IMR-90 (cell line): ENCODE data around the gene RAB43. TPM values are rescaled to one million over a fixed set of nuclear protein-coding genes. Genes with fewer than 3 reads are reported as not detected.

Experiments used
- ATAC-seq: fragments of 200-7000 bp; cut with Tn5 transposase; 2 replicates; pipeline ENCODE4 v1.9.1; 2020; ENCODE audit warnings: low read depth, mild to moderate bottlenecking, moderate library complexity
- BruUV-seq: library from RNA; stranded (reverse); fragments of 400-500 nt; replicated peaks from 2 replicates; lab custom pipeline; 2021; lab: Mats Ljungman, UMichigan
- CTCF ChIA-PET: fragments of 300-600 bp; formaldehyde crosslinking; extraction: SDS; loops from one replicate; lab custom pipeline; 2021; ENCODE audit warnings: antibody characterized with exemption; lab: Yijun Ruan, JAX
- POLR2A ChIA-PET: fragments of 300-600 bp; sonication (Branson Sonifier 250); formaldehyde crosslinking; loops from one replicate; lab custom pipeline; 2022; ENCODE audit warnings: antibody characterized with exemption; ENCODE audit not compliant: unreplicated experiment; lab: Charles Lee
- DNase-seq: peaks from one replicate; pipeline ENCODE4 v3.0.0; 2013
- H2AFZ ChIP-seq: replicated peaks from 2 replicates; pipeline ENCODE3; 2013; ENCODE audit warnings: low read length, mild to moderate bottlenecking; ENCODE audit not compliant: poor library complexity
- H2AK5ac ChIP-seq: 2 replicates; pipeline ENCODE4 v1.6.1; 2013; ENCODE audit warnings: low read depth, low read length, inconsistent platforms
- H2AK9ac ChIP-seq: replicated peaks from 2 replicates; pipeline ENCODE3; 2013; ENCODE audit warnings: mild to moderate bottlenecking, low read depth, low read length, moderate library complexity; ENCODE audit not compliant: poor library complexity
- H2BK120ac ChIP-seq: 2 replicates; pipeline ENCODE4 v1.6.1; 2013; ENCODE audit warnings: low read depth, low read length, inconsistent platforms
- H2BK15ac ChIP-seq: 3 replicates; pipeline ENCODE4 v1.6.1; 2013; ENCODE audit warnings: low read depth, low read length, inconsistent platforms
- H2BK20ac ChIP-seq: 2 replicates; pipeline ENCODE4 v1.6.1; 2013; ENCODE audit warnings: low read depth, mild to moderate bottlenecking, inconsistent platforms, low read length, moderate library complexity
- H2BK5ac ChIP-seq: 2 replicates; pipeline ENCODE4 v1.6.1; 2013; ENCODE audit warnings: mild to moderate bottlenecking, low read depth, low read length, inconsistent platforms; ENCODE audit not compliant: poor library complexity, severe bottlenecking
- H3K14ac ChIP-seq: replicated peaks from 2 replicates; pipeline ENCODE4 v1.6.1; 2013; ENCODE audit warnings: low read depth, low read length, inconsistent platforms
- H3K18ac ChIP-seq: 2 replicates; pipeline ENCODE4 v1.6.1; 2013; ENCODE audit warnings: low read depth, low read length, control low read depth
- H3K23ac ChIP-seq: 2 replicates; pipeline ENCODE4 v1.6.1; 2013; ENCODE audit warnings: low read depth, low read length, inconsistent platforms
- H3K27ac ChIP-seq: 2 replicates; pipeline ENCODE4 v1.5.1; 2013; ENCODE audit warnings: mild to moderate bottlenecking, control low read depth, low read length; ENCODE audit not compliant: insufficient read depth
- H3K27me3 ChIP-seq: 2 replicates; pipeline ENCODE4 v1.6.1; 2013; ENCODE audit warnings: low read length; ENCODE audit not compliant: control insufficient read depth, insufficient read depth
- H3K36me3 ChIP-seq: 2 replicates; pipeline ENCODE4 v1.6.1; 2013; ENCODE audit warnings: low read length, mixed read lengths; ENCODE audit not compliant: control insufficient read depth, insufficient read depth
- H3K4ac ChIP-seq: 2 replicates; pipeline ENCODE4 v1.6.1; 2013; ENCODE audit warnings: low read depth, low read length, inconsistent platforms
- H3K4me1 ChIP-seq: 2 replicates; pipeline ENCODE4 v1.6.1; 2013; ENCODE audit warnings: low read length, mixed read lengths; ENCODE audit not compliant: control insufficient read depth, insufficient read depth
- H3K4me2 ChIP-seq: 2 replicates; pipeline ENCODE4 v1.6.1; 2013; ENCODE audit warnings: low read depth, mild to moderate bottlenecking, control low read depth, low read length, moderate library complexity
- H3K4me3 ChIP-seq: 2 replicates; pipeline ENCODE4 v1.5.1; 2013; ENCODE audit warnings: low read depth, mild to moderate bottlenecking, control low read depth, low read length, moderate library complexity; ENCODE audit not compliant: insufficient read depth
- H3K56ac ChIP-seq: 2 replicates; pipeline ENCODE4 v1.6.1; 2013; ENCODE audit warnings: low read length, inconsistent platforms; ENCODE audit not compliant: insufficient read depth; ENCODE audit errors: extremely low read depth
- H3K79me1 ChIP-seq, 2 experiments: 2 replicates each; pipeline ENCODE4 v1.6.1; 2013; ENCODE audit warnings: low read length in 2 of 2, inconsistent platforms in 1 of 2, low read depth in 1 of 2
- H3K9ac ChIP-seq: 2 replicates; pipeline ENCODE4 v1.6.1; 2013; ENCODE audit warnings: low read depth, low read length, control low read depth
- H3K9me1 ChIP-seq: 2 replicates; pipeline ENCODE4 v1.6.1; 2013; ENCODE audit warnings: low read length, inconsistent platforms; ENCODE audit not compliant: insufficient read depth
- H3K9me3 ChIP-seq: 2 replicates; pipeline ENCODE4 v1.6.1; 2013; ENCODE audit warnings: low read length; ENCODE audit not compliant: control insufficient read depth, insufficient read depth
- H4K20me1 ChIP-seq: 2 replicates; pipeline ENCODE4 v1.6.1; 2013; ENCODE audit warnings: low read length, inconsistent platforms; ENCODE audit not compliant: insufficient read depth
- H4K5ac ChIP-seq: 2 replicates; pipeline ENCODE4 v1.6.1; 2013; ENCODE audit warnings: mild to moderate bottlenecking, low read depth, low read length, control low read depth
- H4K8ac ChIP-seq, 2 experiments: 2 replicates each; pipeline ENCODE4 v1.6.1; 2013; ENCODE audit warnings: low read depth in 2 of 2, low read length in 2 of 2, control low read depth in 1 of 2, inconsistent platforms in 1 of 2
- H4K91ac ChIP-seq: 2 replicates; pipeline ENCODE4 v1.6.1; 2013; ENCODE audit warnings: low read depth, low read length, inconsistent platforms; ENCODE audit not compliant: insufficient read depth
- CHD1 ChIP-seq: IDR thresholded peaks from 2 replicates; pipeline ENCODE4 v1.6.1; 2012; ENCODE audit warnings: low read depth, low read length, improper control_type of control experiment
- FOS ChIP-seq: fragments of 150-350 bp; IDR thresholded peaks from 2 replicates; pipeline ENCODE4 v1.6.1; 2016; ENCODE audit warnings: low read depth, low read length
- SMC3 ChIP-seq: fragments of 150-350 bp; IDR thresholded peaks from 2 replicates; pipeline ENCODE4 v1.6.1; 2016; ENCODE audit warnings: low read depth, mild to moderate bottlenecking, antibody characterized with exemption, low read length, moderate library complexity
- WGBS, 2 experiments: methylation state at CpG; one replicate each; pipeline versions ENCODE4 v1.1.5 to v1.1.7; 2013; ENCODE audit warnings: missing lambda C conversion rate in 2 of 2; ENCODE audit not compliant: insufficient read length in 1 of 2; ENCODE audit errors: extremely low coverage in 2 of 2; 5-methylcytosine and 5-hydroxymethylcytosine counted together
- dilution Hi-C: fragments of 300-500 bp; cut with HindIII; formaldehyde crosslinking; loops from one replicate; pipeline ENCODE4 v1.14.3; 2018; ENCODE audit warnings: low sequenced_read_pairs; ENCODE audit not compliant: unreplicated experiment
- in situ Hi-C: fragments of 300-500 bp; cut with MboI; formaldehyde crosslinking; loops from 3 replicates; pipeline ENCODE4 v1.14.3; 2019; ENCODE audit warnings: low sequenced_read_pairs, inconsistent platforms, mixed read lengths
- intact Hi-C: fragments of 100-400 bp; cut with micrococcal nuclease; formaldehyde crosslinking; loops from 2 replicates; pipeline ENCODE4 v1.10.0; 2022
- polyA plus RNA-seq, 3 experiments: library from polyadenylated mRNA; depleted of rRNA; stranded (reverse); fragments of >200 nt; gene quantifications; 2 replicates each; pipeline ENCODE4 v1.2.3, GENCODE V29; 2012; ENCODE audit warnings: low replicate concordance in 1 of 3
- total RNA-seq: library from RNA; depleted of rRNA; stranded (reverse); fragments of >200 nt; gene quantifications from 2 replicates; pipeline ENCODE4 v1.2.3, GENCODE V29; 2012

The RAB43 gene
- total and polyA plus RNA-seq, 2 of the 4 experiments (the other 2 are of a cell fraction) = 9.9 to 14.0 TPM

DNA sequence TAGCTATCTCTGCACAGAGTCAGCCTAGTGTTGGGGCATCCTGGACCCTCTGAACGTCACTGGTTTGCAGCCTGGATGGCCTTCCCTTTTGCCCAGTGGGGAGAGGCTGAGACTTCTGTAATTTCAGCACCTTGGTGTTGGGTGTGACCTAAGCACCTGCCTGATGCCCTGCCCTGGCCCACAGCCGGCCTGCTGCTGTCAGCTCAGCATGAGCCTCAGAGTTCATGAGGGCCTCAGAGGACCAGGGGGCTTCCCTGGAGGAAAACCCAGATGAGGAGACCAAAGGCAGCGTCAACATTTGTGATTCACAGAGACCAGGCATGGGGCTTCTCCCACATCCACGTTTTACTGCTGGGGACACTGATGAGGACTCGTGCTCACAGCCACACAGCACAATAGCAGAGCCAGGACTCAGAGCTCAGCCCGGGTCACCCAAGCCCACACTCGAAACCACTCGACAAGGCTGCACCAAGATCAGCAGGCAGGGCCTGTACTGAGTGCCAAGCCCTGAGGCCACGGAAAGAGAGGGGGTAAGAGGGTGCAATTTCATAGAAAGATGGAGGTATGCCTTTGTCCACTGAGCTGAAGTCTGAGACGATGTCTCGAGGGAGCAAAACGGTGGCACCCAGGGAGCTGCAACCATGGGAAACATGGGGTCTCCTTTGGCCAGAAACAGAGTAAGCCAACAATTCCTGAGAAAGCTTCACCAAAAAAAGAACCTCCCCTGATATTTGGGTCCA is 70.9 kb downstream of the RAB43 start (continued):
- no peak for TF ChIP-seq FOS

DNA sequence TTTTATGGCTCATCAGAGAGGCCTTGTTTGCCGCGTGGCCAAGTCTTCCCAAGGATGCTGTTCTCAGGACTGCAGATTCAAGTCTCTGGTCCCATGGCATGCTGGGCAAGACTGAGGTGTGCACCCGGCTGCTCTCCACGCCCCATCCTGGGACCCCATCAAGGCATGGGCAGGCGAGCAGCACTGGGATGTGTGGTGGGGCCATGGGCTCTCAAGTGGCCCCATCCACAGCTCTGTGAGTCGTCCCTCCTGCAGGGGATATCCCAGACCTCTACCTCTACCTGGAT is 74.1 kb downstream of the RAB43 start:
- H3K36me3 ChIP-seq = no peaks in the 10 kb centered on the region
- no peak overlapping the region for H4K5ac ChIP-seq
- no CpG with 5 or more reads among the region's 6 CpGs for WGBS, 2 experiments
- BruUV-seq = no TSS peak
- no peak for ATAC-seq
- no peak overlapping the region for H2AK9ac ChIP-seq
- H2AFZ ChIP-seq = no peak overlapping the region
- H3K79me1 ChIP-seq = no peaks in the 10 kb centered on the region
- H4K8ac ChIP-seq = no peak overlapping the region
- intact Hi-C loops (no loop called here), dilution Hi-C loops (no loop called here), in situ Hi-C loops (no loop called here)
- POLR2A ChIA-PET = no interaction called here
- no peak overlapping the region for H3K27ac ChIP-seq
- no peak overlapping the region for H3K23ac ChIP-seq
- no peak overlapping the region for H3K56ac ChIP-seq
- TF ChIP-seq SMC3 (no peak), CHD1 (no peak)
- no peak overlapping the region for H3K14ac ChIP-seq
- H2BK20ac ChIP-seq = no peak overlapping the region
- H3K4ac ChIP-seq = no peak overlapping the region
- no peak overlapping the region for H2BK5ac ChIP-seq
- no peaks in the 10 kb centered on the region for H3K4me1 ChIP-seq
- no peak for DNase-seq
- no peak overlapping the region for H4K91ac ChIP-seq
- H2BK120ac ChIP-seq = no peak overlapping the region
- no peaks in the 10 kb centered on the region for H4K20me1 ChIP-seq
- peaks cover 25% of the 10 kb centered on the region for H3K27me3 ChIP-seq
- CTCF ChIA-PET = no interaction called here
- no peak overlapping the region for H2BK15ac ChIP-seq
- H3K4me2 ChIP-seq = no peak overlapping the region
- H3K9ac ChIP-seq = no peak overlapping the region
- H3K9me1 ChIP-seq = no peaks in the 10 kb centered on the region
- no peak overlapping the region for H3K4me3 ChIP-seq
- no peak overlapping the region for H3K18ac ChIP-seq
- no peak overlapping the region for H2AK5ac ChIP-seq
- H3K9me3 ChIP-seq = peaks cover 17% of the 10 kb centered on the region
